Mesodermal cell (in vitro differentiated cells): ENCODE data around the gene POLA1.

ENCODE experiments used
- H3K27ac ChIP-seq: 2 replicates; pipeline ENCODE4 v1.7.0; 2013; ENCODE audit warnings: mild to moderate bottlenecking, low read depth, low read length, moderate library complexity; ENCODE audit not compliant: severe bottlenecking
- H3K36me3 ChIP-seq: 2 replicates; pipeline ENCODE4 v1.7.1; 2013; ENCODE audit warnings: mild to moderate bottlenecking, low read length, moderate library complexity; ENCODE audit not compliant: control insufficient read depth, insufficient read depth
- H3K4me1 ChIP-seq: one replicate; pipeline ENCODE4 v1.7.1; 2013; ENCODE audit warnings: mild to moderate bottlenecking, low read length; ENCODE audit not compliant: insufficient read depth, control insufficient read depth, poor library complexity, severe bottlenecking
- H3K4me3 ChIP-seq: 2 replicates; pipeline ENCODE4 v1.7.0; 2013; ENCODE audit warnings: low read length, control low read depth, mild to moderate bottlenecking; ENCODE audit not compliant: insufficient read depth, poor library complexity, severe bottlenecking; ENCODE audit errors: extremely low read depth
- H3K9me3 ChIP-seq: 2 replicates; pipeline ENCODE4 v1.7.1; 2013; ENCODE audit warnings: mild to moderate bottlenecking, low read length, moderate library complexity; ENCODE audit not compliant: control insufficient read depth
- WGBS, 2 experiments: methylation state at CpG; one replicate each; pipeline ENCODE4 v1.1.5; 2013; ENCODE audit warnings: missing lambda C conversion rate in 2 of 2; ENCODE audit not compliant: insufficient coverage in 2 of 2; 5-methylcytosine and 5-hydroxymethylcytosine counted together

Gene POLA1

GRCh38 chrX:24961809-24962208 lies 268.1 kb downstream of the POLA1 start:
- Histone ChIP-seq H3K9me3 (no peaks in the 10 kb centered on the region), H3K36me3 (no peaks in the 10 kb centered on the region), H3K4me3 (no peak overlapping the region), H3K27ac (no peak overlapping the region), H3K4me1 (no peaks in the 10 kb centered on the region)
- no CpG with 5 or more reads among the region's 1 CpG for WGBS, 2 experiments

- H3K9me3 ChIP-seq, result no peaks in the 10 kb centered on the region
- WGBS, 2 experiments, result 20% methylated on average over 1 of the region's 2 CpGs; no CpG with 5 or more reads in 1 of the 2 experiments
- no peaks in the 10 kb centered on the region for H3K36me3 ChIP-seq
- H3K27ac ChIP-seq, result no peak overlapping the region
- no peak overlapping the region for H3K4me3 ChIP-seq
- H3K4me1 ChIP-seq, result no peaks in the 10 kb centered on the region
Observed at GRCh38 chrX:24963823-24964222, 270.1 kb downstream of the POLA1 start.

GRCh38 chrX:24965372-24965771 lies 271.7 kb downstream of the POLA1 start:
- Histone ChIP-seq H3K4me1 (no peaks in the 10 kb centered on the region), H3K4me3 (no peak overlapping the region), H3K9me3 (no peaks in the 10 kb centered on the region), H3K36me3 (no peaks in the 10 kb centered on the region), H3K27ac (no peak overlapping the region)
- WGBS, 2 experiments, result no CpG with 5 or more reads among the region's 1 CpG

GRCh38 chrX:24969812-24970211 lies 276.1 kb downstream of the POLA1 start:
- no peak overlapping the region for H3K4me3 ChIP-seq
- H3K9me3 ChIP-seq, result no peaks in the 10 kb centered on the region
- no peaks in the 10 kb centered on the region for H3K36me3 ChIP-seq
- no peaks in the 10 kb centered on the region for H3K4me1 ChIP-seq
- WGBS, 2 experiments, result 60% methylated on average over 1 of the region's 5 CpGs; no CpG with 5 or more reads in 1 of the 2 experiments
- no peak overlapping the region for H3K27ac ChIP-seq

GRCh38 chrX:24979081-24979480 lies 285.4 kb downstream of the POLA1 start:
- H3K9me3 ChIP-seq, result no peaks in the 10 kb centered on the region
- no peak overlapping the region for H3K4me3 ChIP-seq
- no peaks in the 10 kb centered on the region for H3K36me3 ChIP-seq
- WGBS, 2 experiments, result no CpG with 5 or more reads among the region's 3 CpGs
- no peak overlapping the region for H3K27ac ChIP-seq
- H3K4me1 ChIP-seq, result no peaks in the 10 kb centered on the region

GRCh38 chrX:24981030-24981429 lies 287.3 kb downstream of the POLA1 start:
- no peaks in the 10 kb centered on the region for H3K4me1 ChIP-seq

GRCh38 chrX:24982306-24982965 lies 288.7 kb downstream of the POLA1 start:
- Histone ChIP-seq H3K9me3 (no peaks in the 10 kb centered on the region), H3K4me3 (no peak overlapping the region), H3K4me1 (no peaks in the 10 kb centered on the region), H3K36me3 (no peaks in the 10 kb centered on the region), H3K27ac (no peak overlapping the region)
- 83 to 100% methylated on average over 1 of the region's 5 CpGs for WGBS, 2 experiments

More at GRCh38 chrX:24981030-24981429, 287.3 kb downstream of the POLA1 start:
- H3K9me3 ChIP-seq, result no peaks in the 10 kb centered on the region
- H3K4me3 ChIP-seq, result no peak overlapping the region
- H3K27ac ChIP-seq, result no peak overlapping the region
- WGBS, 2 experiments, result 100% methylated on average over 1 of the region's 3 CpGs; no CpG with 5 or more reads in 1 of the 2 experiments
- H3K36me3 ChIP-seq, result no peaks in the 10 kb centered on the region

- no peaks in the 10 kb centered on the region for H3K4me1 ChIP-seq
- no peaks in the 10 kb centered on the region for H3K9me3 ChIP-seq
- H3K36me3 ChIP-seq, result no peaks in the 10 kb centered on the region
- H3K4me3 ChIP-seq, result no peak overlapping the region
- H3K27ac ChIP-seq, result no peak overlapping the region
- WGBS, 2 experiments, result no CpG with 5 or more reads among the region's 3 CpGs
Observed at GRCh38 chrX:24983931-24984330, 290.2 kb downstream of the POLA1 start.

- Histone ChIP-seq H3K4me3 (no peak overlapping the region), H3K4me1 (no peaks in the 10 kb centered on the region), H3K9me3 (no peaks in the 10 kb centered on the region), H3K27ac (no peak overlapping the region), H3K36me3 (no peaks in the 10 kb centered on the region)
- WGBS, 2 experiments, result no CpG with 5 or more reads among the region's 1 CpG
Observed at GRCh38 chrX:24985120-24985519, 291.4 kb downstream of the POLA1 start.

GRCh38 chrX:24987731-24988130 lies 294.0 kb downstream of the POLA1 start:
- H3K9me3 ChIP-seq, result no peaks in the 10 kb centered on the region
- H3K4me3 ChIP-seq, result no peak overlapping the region
- no CpG with 5 or more reads among the region's 4 CpGs for WGBS, 2 experiments
- H3K27ac ChIP-seq, result no peak overlapping the region
- H3K4me1 ChIP-seq, result no peaks in the 10 kb centered on the region
- H3K36me3 ChIP-seq, result no peaks in the 10 kb centered on the region

GRCh38 chrX:24988314-24988713 lies 294.6 kb downstream of the POLA1 start:
- whole genome bisulfite sequencing, 2 experiments, result 100% methylated on average over 2 to 3 of the region's 4 CpGs
- Histone ChIP-seq H3K9me3 (no peaks in the 10 kb centered on the region), H3K36me3 (no peaks in the 10 kb centered on the region), H3K27ac (no peak overlapping the region), H3K4me1 (no peaks in the 10 kb centered on the region), H3K4me3 (no peak overlapping the region)
